D341Med (cell line): ENCODE measurements around the gene CHID1.

ENCODE experiments used
- DNase-seq: peaks from one replicate; pipeline ENCODE4 v3.0.0; 2012; ENCODE audit warnings: low spot score

Gene CHID1

DNA sequence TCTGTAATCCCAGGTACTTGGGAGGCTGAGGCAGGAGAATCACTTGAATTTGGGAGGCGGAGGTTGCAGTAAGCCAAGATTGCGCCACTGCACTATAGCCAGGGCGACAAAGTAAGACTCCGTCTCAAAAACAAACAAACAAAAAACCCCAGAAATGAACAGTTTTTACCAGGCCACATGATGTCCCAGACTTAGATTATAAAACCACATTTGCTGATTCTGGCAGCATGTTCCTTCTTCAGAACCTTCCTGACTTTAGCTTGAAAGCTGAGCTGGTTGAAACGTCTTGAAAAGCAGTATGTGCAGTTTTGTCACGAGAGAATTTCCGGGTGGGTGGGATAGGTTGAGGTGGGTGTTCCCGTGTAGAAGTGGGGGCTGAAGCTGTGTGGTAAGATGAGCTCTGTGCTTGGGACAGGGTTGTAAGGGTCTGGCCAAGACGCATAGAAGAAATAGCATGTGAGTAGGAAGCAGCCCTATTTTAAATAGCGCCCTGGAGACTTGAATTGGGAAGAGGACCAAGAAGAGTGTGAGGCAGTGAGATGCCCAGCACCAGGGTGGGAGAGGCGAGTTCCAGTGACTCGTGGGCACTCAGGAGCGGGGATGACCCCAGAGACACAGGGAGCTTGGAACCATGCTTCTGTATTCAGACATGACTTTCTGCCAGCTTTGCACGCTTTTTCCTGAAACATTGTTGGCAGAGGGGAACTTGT, 22.7 kb upstream of the CHID1 start:
- DNase-seq = no peak

GRCh38 chr11:932435-932834, 21.8 kb upstream of the CHID1 start:
- DNase-seq = no peak

GRCh38 chr11:931385-931784, 20.8 kb upstream of the CHID1 start:
- no peak for DNase-seq

DNA sequence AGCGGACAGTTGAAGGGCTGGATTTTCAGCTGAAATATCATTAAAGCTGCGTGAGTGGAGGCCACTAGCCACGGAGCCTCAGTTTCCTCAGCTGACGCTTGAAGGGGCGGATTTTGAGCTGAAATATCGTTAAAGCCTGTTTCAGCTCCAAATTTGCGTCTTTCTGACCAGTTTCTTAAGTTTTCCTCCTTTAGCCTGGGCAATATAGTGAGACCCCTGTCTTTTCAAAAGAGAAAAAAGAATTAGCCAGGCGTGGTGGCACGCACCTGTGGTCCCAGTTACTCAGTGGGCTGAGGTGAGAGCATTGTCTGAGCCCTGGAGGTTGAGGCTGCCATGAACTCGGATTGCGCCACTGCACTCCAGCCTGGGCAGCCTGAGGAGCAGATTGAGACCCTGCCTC, 18.8 kb upstream of the CHID1 start:
- DNase-seq = no peak

DNA sequence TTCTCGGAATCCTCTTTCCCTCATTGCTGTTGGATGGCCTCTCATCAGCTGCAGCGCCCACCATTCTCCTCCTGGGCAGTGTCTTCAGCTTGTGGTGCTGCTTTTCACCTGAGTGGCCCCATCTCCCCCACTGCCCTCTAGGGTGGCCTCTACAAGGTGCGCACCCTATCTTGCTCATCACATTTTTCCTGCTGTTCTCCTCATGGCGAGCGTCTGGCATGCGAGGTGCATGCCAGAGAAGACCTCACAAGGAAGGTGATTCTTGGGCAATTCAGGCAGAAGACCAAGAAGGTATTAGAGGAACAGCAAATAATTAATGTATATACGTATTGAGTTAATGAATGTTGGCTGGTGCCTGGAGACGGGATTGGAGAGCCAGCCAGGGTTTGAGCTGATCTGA, 18.2 kb upstream of the CHID1 start:
- no peak for DNase-seq

GRCh38 chr11:927871-928270, 17.3 kb upstream of the CHID1 start:
- no peak for DNase-seq

GRCh38 chr11:926341-926916, 15.8 kb upstream of the CHID1 start:
- peak; percentile 76 for DNase-seq

GRCh38 chr11:925496-926301, 15.1 kb upstream of the CHID1 start, which contains the start of gene AP2A2:
Gene AP2A2, plus strand, starts transcription at chr11:925870. Its CDS starts 152 bp downstream, at chr11:926022.
- DNase-seq = peak; percentile 99

- DNase-seq = no peak
Observed at GRCh38 chr11:925158-925495, 14.5 kb upstream of the CHID1 start.

DNA sequence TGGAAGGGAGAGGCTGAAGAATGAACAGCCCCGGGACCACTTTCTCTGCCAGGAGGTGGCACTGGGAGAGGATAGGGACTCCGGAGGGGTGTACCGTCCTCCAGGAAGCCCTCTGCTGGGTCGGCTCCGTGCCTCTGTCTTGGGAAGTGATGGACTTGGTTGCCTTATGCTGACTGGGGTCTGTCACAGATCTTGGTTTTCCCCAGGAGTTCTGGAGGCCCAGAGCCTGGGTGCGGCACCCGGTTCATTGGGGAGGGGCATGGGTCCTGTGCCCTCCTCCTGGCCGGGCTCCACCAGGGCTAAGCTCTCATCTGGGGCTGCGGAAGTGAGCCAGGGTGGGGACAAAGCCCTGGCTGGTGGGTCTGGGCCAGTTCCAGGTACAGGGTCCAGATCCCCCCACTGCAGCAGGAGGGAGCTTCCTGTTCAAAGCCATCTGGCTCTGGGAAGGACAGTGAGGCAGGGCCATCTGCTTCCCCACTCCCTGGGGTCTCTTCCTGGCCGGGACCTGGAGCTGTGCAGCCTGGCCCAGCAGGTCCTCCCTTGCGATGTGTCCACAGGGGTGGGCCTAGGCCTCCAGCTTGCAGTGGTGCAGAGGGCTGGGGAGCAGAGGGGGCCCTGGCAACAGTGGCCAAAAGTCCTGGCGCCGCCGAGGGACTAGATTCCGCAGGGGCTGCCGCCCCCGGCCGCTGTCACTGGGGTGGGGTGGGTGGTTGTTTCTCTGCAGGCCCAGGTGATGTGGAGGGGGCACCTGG, 14.0 kb upstream of the CHID1 start:
- DNase-seq = peak; percentile 39

DNA sequence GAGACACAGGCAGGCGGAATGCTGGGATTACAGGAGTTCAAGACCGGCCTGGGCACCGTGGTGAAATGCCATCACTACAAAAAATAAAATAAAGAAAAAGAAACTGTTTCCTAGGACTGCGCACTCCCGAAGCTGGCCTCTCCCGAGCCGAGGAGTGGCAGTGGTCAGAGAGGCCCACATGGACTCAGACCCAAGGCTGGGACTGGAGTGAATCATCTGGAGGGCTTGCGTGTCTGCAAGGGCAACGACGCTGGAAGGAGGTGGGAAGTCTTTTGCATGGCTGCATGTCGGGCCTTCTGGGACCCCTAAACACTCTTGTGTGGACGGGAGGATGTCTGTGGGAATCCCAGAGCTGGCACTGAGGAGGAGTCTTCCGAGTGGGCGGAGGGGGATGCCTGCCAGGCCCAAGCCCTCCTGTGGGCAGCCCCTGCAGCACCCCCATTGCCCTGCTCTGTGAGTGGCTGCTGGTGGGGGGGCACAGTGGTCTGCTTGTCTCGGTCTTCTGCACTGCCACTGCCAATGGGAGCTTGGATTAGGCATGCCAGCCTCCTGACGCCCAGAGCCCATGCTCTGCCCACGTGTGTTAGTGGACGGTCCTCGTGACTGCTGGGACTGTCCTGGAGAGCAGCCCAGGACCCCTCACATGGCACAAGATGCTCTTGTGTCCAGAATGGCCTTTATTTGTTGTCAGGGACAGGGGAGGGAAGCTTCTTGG, 13.2 kb upstream of the CHID1 start:
- DNase-seq = peak; percentile 19

DNA sequence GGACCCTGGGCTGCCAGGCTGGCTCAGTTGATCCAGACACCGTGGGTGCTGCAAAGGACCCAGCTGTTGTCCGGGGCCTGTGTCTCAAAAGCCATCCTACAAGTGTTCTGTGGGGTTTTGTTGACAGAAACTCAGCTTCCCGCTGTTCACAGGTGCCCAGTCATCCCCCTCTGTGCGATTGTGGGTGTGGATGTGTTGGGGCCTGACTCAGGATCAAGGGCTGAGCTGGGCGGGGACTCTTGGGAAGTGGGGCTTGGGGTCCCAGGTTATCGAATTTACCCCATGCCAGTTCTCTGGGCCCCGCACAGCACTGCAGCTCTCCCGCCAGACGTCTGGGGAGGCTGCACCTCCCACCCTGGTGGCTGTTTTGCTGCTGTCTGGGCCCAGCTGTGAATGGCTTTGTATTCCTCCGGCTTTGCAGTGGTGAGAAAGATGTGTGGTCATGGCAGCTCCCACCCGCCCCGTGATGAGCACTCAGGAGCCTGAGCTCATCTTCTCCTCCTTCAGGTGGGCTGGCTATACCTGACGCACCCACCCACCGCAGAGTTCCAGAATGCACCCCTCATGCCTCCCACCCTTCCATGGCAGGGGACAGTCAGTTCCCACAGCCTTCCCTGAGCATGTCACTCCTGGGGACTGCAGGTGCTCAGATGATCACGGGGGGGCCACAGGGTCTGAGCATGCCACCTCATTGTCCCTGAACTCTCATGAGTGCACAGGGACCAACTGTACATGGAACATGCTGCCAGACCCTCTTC, 11.5 kb upstream of the CHID1 start:
- no peak for DNase-seq

- DNase-seq = no peak
Observed at GRCh38 chr11:917426-917825, 6.8 kb upstream of the CHID1 start.

GRCh38 chr11:914747-915501, 4.3 kb upstream of the CHID1 start:
- no peak for DNase-seq

GRCh38 chr11:914204-914603, 3.6 kb upstream of the CHID1 start:
- DNase-seq = no peak

GRCh38 chr11:913043-913442, 2.4 kb upstream of the CHID1 start:
- no peak for DNase-seq

- no peak for DNase-seq
Observed at GRCh38 chr11:912266-912665, 1.7 kb upstream of the CHID1 start.

- DNase-seq = no peak
Observed at GRCh38 chr11:911890-912219, 1.2 kb upstream of the CHID1 start.

- no peak for DNase-seq
Observed at GRCh38 chr11:911031-911889, 650 bp upstream of the CHID1 start.
